NCI-H1092 treated with DMSO at 0.1 percent for 48 hours (cell line): ENCODE data around the gene BNIP2.
"Not testable (repeated sequence)": the region's sequence is repeated elsewhere in the genome, so short reads cannot be mapped to it uniquely, and the experiment has no call there.

ENCODE experiments used
- DNase-seq: peaks from one replicate; lab custom pipeline; 2025; lab: John Stamatoyannopoulos, UW

BNIP2 gene

GRCh38 chr15:59688423-59688781 is 718 bp downstream of the BNIP2 start:
- no peak for DNase-seq

- no peak for DNase-seq
Observed at GRCh38 chr15:59687836-59688235, 1.3 kb downstream of the BNIP2 start.

GRCh38 chr15:59686389-59686788 is 2.7 kb downstream of the BNIP2 start:
- no peak for DNase-seq

- no peak for DNase-seq
Observed at GRCh38 chr15:59685737-59686297, 3.3 kb downstream of the BNIP2 start.

- DNase-seq = no peak
Observed at GRCh38 chr15:59680870-59681269, 8.2 kb downstream of the BNIP2 start.

- DNase-seq = no peak
Observed at GRCh38 chr15:59680346-59680745, 8.8 kb downstream of the BNIP2 start.

GRCh38 chr15:59678620-59679019 is 10.5 kb downstream of the BNIP2 start:
- no peak for DNase-seq

GRCh38 chr15:59678172-59678571 is 10.9 kb downstream of the BNIP2 start:
- no peak for DNase-seq

- no peak for DNase-seq
Observed at GRCh38 chr15:59676565-59676964, 12.6 kb downstream of the BNIP2 start.

GRCh38 chr15:59674361-59674877 is 14.7 kb downstream of the BNIP2 start:
- DNase-seq = no peak

GRCh38 chr15:59668556-59668955 is 20.6 kb downstream of the BNIP2 start:
- DNase-seq = no peak

GRCh38 chr15:59662260-59662659 is 26.9 kb downstream of the BNIP2 start:
- no peak for DNase-seq

- no peak for DNase-seq
Observed at GRCh38 chr15:59659366-59659765, 29.8 kb downstream of the BNIP2 start.

- no peak for DNase-seq
Observed at GRCh38 chr15:59657635-59658125, 31.4 kb downstream of the BNIP2 start.

- peak; percentile 86 for DNase-seq
Observed at GRCh38 chr15:59656897-59657634, 32.1 kb downstream of the BNIP2 start, which contains the start of gene GTF2A2. TSS of gene GTF2A2 (minus strand) at chr15:59657515. CDS start at chr15:59652277, 5,238 bp downstream.

- DNase-seq = no peak
Observed at GRCh38 chr15:59654046-59654445, 35.1 kb downstream of the BNIP2 start.

GRCh38 chr15:59649603-59650002 is 39.5 kb downstream of the BNIP2 start:
- DNase-seq = no peak

GRCh38 chr15:59647085-59647484 is 42.0 kb downstream of the BNIP2 start:
- DNase-seq = no peak

- no peak for DNase-seq
Observed at GRCh38 chr15:59646277-59646676, 42.8 kb downstream of the BNIP2 start.

GRCh38 chr15:59645812-59646211 is 43.3 kb downstream of the BNIP2 start:
- not testable (repeated sequence) for DNase-seq

- no peak for DNase-seq
Observed at GRCh38 chr15:59644756-59645155, 44.4 kb downstream of the BNIP2 start.

GRCh38 chr15:59642351-59642750 is 46.8 kb downstream of the BNIP2 start:
- DNase-seq = no peak

- not testable (repeated sequence) for DNase-seq
Observed at GRCh38 chr15:59637507-59637906, 51.6 kb downstream of the BNIP2 start.
